ENCODE measurements around the gene RPS3.
A peak's percentile ranks its signal among the peaks of the same experiment; 100 is the strongest.
"Not testable (repeated sequence)": the region's sequence is repeated elsewhere in the genome, so short reads cannot be mapped to it uniquely, and the experiment has no call there.

The RPS3 gene

GRCh38 chr11:75399344-75400145 lies at the start of gene RPS3:
RPS3 (plus strand) TSS chr11:75399518; CDS start chr11:75399548, 30 bp downstream.
- DNase-seq (ENCODE audit: low read depth in 4 of 4, low spot score in 1 of 4), result peak; percentile 72 to 85 (median 78)

GRCh38 chr11:75349521-75350116 lies 49.7 kb upstream of the RPS3 start:
- DNase-seq (ENCODE audit: low read depth in 4 of 4, low spot score in 1 of 4), result no peak

- DNase-seq (ENCODE audit: low read depth in 4 of 4, low spot score in 1 of 4), result no peak
Measured at GRCh38 chr11:75350122-75350742, 49.1 kb upstream of the RPS3 start.

GRCh38 chr11:75350743-75351540 lies 48.4 kb upstream of the RPS3 start:
- peak in 1 of 4 experiments; percentile 23 for DNase-seq (ENCODE audit: low read depth in 4 of 4, low spot score in 1 of 4)

GRCh38 chr11:75351541-75351790 lies 47.9 kb upstream of the RPS3 start, which contains the start of gene ARRB1:
ARRB1 (minus strand) TSS chr11:75351661; CDS start chr11:75351607, 54 bp downstream.
- no peak for DNase-seq (ENCODE audit: low read depth in 4 of 4, low spot score in 1 of 4)

GRCh38 chr11:75351791-75352587 lies 47.3 kb upstream of the RPS3 start:
- DNase-seq (ENCODE audit: low read depth in 4 of 4, low spot score in 1 of 4), result peak in 3 of 4 experiments; percentile 23 to 27 (median 25)

GRCh38 chr11:75352588-75353206 lies 46.6 kb upstream of the RPS3 start:
- DNase-seq (ENCODE audit: low read depth in 4 of 4, low spot score in 1 of 4), result no peak

GRCh38 chr11:75355051-75355450 lies 44.3 kb upstream of the RPS3 start:
- DNase-seq (ENCODE audit: low read depth in 4 of 4, low spot score in 1 of 4), result no peak

GRCh38 chr11:75356613-75357012 lies 42.7 kb upstream of the RPS3 start:
- no peak for DNase-seq (ENCODE audit: low read depth in 4 of 4, low spot score in 1 of 4)

GRCh38 chr11:75362285-75362684 lies 37.0 kb upstream of the RPS3 start:
- DNase-seq (ENCODE audit: low read depth in 4 of 4, low spot score in 1 of 4), result not testable (repeated sequence)

GRCh38 chr11:75365711-75366181 lies 33.6 kb upstream of the RPS3 start:
- no peak for DNase-seq (ENCODE audit: low read depth in 4 of 4, low spot score in 1 of 4)

- not testable (repeated sequence) for DNase-seq (ENCODE audit: low read depth in 4 of 4, low spot score in 1 of 4)
Measured at GRCh38 chr11:75366826-75367225, 32.5 kb upstream of the RPS3 start.

GRCh38 chr11:75369560-75370255 lies 29.6 kb upstream of the RPS3 start:
- DNase-seq (ENCODE audit: low read depth in 4 of 4, low spot score in 1 of 4), result no peak

- no peak for DNase-seq (ENCODE audit: low read depth in 4 of 4, low spot score in 1 of 4)
Measured at GRCh38 chr11:75371949-75372876, 27.1 kb upstream of the RPS3 start.

GRCh38 chr11:75373201-75373600 lies 26.1 kb upstream of the RPS3 start:
- DNase-seq (ENCODE audit: low read depth in 4 of 4, low spot score in 1 of 4), result no peak

- DNase-seq (ENCODE audit: low read depth in 4 of 4, low spot score in 1 of 4), result no peak
Measured at GRCh38 chr11:75374646-75375045, 24.7 kb upstream of the RPS3 start.

GRCh38 chr11:75375626-75376025 lies 23.7 kb upstream of the RPS3 start:
- no peak for DNase-seq (ENCODE audit: low read depth in 4 of 4, low spot score in 1 of 4)

GRCh38 chr11:75376175-75376574 lies 23.1 kb upstream of the RPS3 start:
- DNase-seq (ENCODE audit: low read depth in 4 of 4, low spot score in 1 of 4), result no peak

All from stimulated activated CD4-positive, alpha-beta T cell treated with anti-CD3 and anti-CD28 coated beads, Interleukin-1b, Interleukin-23, amount 100 ng/mL, for 24 hours (primary cell).